RWPE1 (cell line): ENCODE data around the gene PCCA.
"Not testable (repeated sequence)": the region's sequence is repeated elsewhere in the genome, so short reads cannot be mapped to it uniquely, and the experiment has no call there.

Experiments
- CTCF ChIA-PET: fragments of 350-600 bp; sonication (Branson Sonifier 250); formaldehyde crosslinking; extraction: SDS; loops from one replicate; lab custom pipeline; 2021; lab: Yijun Ruan, JAX
- POLR2A ChIA-PET: fragments of 400-600 bp; formaldehyde crosslinking; extraction: SDS; loops from one replicate; lab custom pipeline; 2020; ENCODE audit warnings: antibody characterized with exemption; ENCODE audit not compliant: low non-redundant PET; lab: Yijun Ruan, JAX
- DNase-seq: peaks from one replicate; pipeline ENCODE4 v3.0.0; 2012; ENCODE audit warnings: low spot score
- H3K27ac ChIP-seq: fragments of 450-650 bp; 2 replicates; pipeline ENCODE4 v1.5.1; 2017
- TF ChIP-seq, protein P1 (sequence below): fragments of 450-650 bp; conservative IDR thresholded peaks from 2 replicates; pipeline ENCODE4 v1.5.1; 2017; ENCODE audit warnings: low read depth, mild to moderate bottlenecking

The PCCA gene

GRCh38 chr13:100097821-100098220 lies 8.9 kb downstream of the PCCA start:
- CTCF ChIA-PET = interaction anchor here (0.6 kb wide), 1 partner anchor 138 kb away, joined by 5 read pairs; no protein-coding TSS in a partner anchor
- H3K27ac ChIP-seq = no peak overlapping the region
- POLR2A ChIA-PET = no interaction called here
- TF ChIP-seq, protein P1, sequence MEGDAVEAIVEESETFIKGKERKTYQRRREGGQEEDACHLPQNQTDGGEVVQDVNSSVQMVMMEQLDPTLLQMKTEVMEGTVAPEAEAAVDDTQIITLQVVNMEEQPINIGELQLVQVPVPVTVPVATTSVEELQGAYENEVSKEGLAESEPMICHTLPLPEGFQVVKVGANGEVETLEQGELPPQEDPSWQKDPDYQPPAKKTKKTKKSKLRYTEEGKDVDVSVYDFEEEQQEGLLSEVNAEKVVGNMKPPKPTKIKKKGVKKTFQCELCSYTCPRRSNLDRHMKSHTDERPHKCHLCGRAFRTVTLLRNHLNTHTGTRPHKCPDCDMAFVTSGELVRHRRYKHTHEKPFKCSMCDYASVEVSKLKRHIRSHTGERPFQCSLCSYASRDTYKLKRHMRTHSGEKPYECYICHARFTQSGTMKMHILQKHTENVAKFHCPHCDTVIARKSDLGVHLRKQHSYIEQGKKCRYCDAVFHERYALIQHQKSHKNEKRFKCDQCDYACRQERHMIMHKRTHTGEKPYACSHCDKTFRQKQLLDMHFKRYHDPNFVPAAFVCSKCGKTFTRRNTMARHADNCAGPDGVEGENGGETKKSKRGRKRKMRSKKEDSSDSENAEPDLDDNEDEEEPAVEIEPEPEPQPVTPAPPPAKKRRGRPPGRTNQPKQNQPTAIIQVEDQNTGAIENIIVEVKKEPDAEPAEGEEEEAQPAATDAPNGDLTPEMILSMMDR = no peak
- no peak for DNase-seq

DNA sequence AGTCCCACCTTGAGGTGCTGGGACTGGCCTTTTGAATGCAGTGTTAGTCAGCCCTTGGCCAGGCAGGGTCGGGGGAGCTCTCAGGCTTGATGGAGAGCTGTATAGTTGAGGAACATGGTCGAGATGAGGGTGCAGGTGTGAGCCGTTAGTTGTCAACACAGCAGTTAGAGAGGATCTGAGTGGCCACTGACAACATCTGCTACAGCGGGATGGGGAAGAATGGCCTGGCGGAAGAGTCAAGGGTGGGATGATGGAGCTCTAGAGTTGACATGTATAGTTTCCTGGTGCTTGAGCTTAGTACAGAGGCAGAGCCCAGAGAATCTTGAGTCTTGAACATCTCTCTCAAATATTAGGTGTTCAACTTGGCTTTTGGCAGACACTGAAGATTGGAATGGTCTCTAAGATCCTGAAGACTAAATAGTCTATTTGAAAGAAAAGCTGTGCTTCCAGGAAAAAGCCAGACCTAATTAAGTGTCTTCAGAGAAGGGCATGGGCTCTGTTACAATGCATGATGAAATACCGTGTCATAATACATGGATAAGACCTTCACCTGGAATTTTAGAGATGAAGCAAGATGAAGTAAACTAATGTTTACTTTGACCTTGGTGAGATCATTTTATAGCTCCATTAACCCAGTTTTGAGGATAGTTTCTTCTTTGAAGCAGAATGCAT lies 9.7 kb downstream of the PCCA start:
- POLR2A ChIA-PET = no interaction called here
- no peak for DNase-seq
- CTCF ChIA-PET = interaction anchor here (0.6 kb wide), 1 partner anchor 137 kb away, joined by 5 read pairs; no protein-coding TSS in a partner anchor

DNA sequence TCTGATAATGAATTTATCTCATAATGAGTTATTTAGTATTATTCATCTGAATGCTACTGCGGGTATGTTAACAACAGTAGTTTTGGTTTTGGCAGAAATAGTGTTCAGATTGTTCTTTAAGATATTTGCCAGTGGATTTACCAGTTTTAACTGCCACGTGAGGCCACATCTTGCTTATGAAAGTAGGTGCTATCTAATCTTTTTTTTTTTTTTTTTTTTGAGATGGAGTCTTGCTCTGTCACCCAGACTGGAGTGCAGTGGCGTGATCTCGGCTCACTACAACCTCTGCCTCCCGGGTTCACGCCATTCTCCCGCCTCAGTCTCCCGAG lies 10.2 kb downstream of the PCCA start:
- POLR2A ChIA-PET, CTCF ChIA-PET, DNase-seq: not testable (repeated sequence)
- peak overlapping the region; percentile 44 for H3K27ac ChIP-seq

More for the DNA sequence above, 9.7 kb downstream of the PCCA start:
- H3K27ac ChIP-seq = no peak overlapping the region; the same call in 1 of the 2 replicates
- TF ChIP-seq, protein P1 = no peak

GRCh38 chr13:100100115-100100879 lies 11.4 kb downstream of the PCCA start:
- DNase-seq = peak; percentile 67
- TF ChIP-seq, protein P1 = no peak
- H3K27ac ChIP-seq = peak overlapping the region; percentile 87
- POLR2A ChIA-PET = no interaction called here
- CTCF ChIA-PET = no interaction called here

GRCh38 chr13:100102042-100102441 lies 13.1 kb downstream of the PCCA start:
- TF ChIP-seq, protein P1 = no peak
- POLR2A ChIA-PET = no interaction called here
- CTCF ChIA-PET = no interaction called here
- no peak overlapping the region for H3K27ac ChIP-seq
- DNase-seq = no peak

GRCh38 chr13:100106005-100106404 lies 17.1 kb downstream of the PCCA start:
- DNase-seq = no peak
- ChIA-PET CTCF (no interaction called here), POLR2A (no interaction called here)
- TF ChIP-seq, protein P1 = no peak
- no peak overlapping the region for H3K27ac ChIP-seq

DNA sequence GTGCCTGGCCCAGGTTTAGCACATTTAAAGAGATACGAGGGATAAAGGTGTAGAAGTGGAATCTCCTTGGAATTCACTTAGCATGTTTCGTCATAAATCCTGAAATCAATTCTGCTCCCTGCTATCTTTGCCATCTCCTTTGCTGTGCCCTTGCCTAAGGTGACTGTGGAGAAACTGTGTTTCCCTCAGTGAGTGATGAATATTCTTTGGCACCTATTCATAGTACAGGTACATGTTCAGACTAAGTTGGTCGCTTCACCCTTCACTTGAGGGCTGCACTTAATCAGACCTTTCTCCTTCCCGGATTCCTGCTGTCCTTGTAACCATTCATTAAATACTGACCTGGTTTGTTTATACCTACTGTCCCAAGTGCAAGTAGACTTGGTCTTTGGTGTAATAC lies 17.8 kb downstream of the PCCA start:
- CTCF ChIA-PET = no interaction called here
- H3K27ac ChIP-seq = no peak overlapping the region
- TF ChIP-seq, protein P1 = no peak
- POLR2A ChIA-PET = no interaction called here
- DNase-seq = no peak
